Effector CD4-positive, alpha-beta T cell (primary cell): ENCODE results near the gene CFAP52.
"Not testable (repeated sequence)": the region's sequence is repeated elsewhere in the genome, so short reads cannot be mapped to it uniquely, and the experiment has no call there.

Source experiments
- DNase-seq: peaks from one replicate; pipeline ENCODE4 v3.0.0-alpha.2; 2020

The CFAP52 gene

DNA sequence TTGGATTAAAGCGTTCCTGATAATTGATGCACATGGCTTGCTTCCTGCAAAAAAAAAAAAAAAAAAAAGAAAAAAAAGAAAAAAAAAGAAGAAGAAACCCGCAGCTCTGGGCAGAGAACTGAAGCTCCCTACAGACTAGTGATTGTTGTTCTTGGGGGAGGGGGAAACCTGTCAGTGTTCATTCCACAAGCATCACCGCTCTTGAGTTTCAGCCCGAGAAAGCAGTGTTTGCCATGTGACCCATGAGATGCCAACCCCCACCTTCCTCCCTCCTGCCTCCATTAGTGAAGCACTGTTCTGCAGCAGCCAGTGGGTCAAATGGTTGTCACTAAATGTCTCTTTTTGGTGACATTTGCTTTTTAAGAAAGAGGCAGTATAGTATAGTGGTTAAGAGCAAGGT is 70.6 kb downstream of the CFAP52 start:
- no peak for DNase-seq

DNA sequence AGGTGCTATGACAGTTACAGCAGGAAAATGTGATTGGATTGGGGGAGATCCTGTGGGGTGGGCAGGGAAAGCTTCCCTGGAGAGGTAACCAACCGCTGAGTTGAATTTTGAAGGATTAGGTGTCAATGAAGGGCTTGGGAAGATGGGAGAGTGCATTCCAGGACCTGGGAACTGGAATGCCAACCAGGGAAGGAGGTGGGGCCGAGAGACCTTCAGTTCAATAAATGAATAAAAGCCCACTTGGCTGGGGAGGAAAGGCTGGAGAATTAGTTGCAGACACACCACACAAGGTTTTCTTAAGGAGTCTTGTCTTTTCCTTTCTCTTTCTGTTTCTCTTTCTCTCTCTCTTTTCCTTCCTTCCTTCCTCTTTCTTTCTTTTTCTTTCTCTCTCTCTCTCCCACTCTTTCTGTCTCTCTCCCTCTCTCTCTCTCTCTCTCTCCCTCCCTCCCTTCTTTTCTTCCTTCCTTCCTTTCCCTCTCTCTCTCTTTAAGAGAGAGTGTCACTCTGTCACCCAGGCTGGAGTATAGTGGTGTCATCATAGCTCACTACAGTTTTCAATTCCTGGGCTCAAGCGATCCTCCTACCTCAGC is 72.2 kb downstream of the CFAP52 start:
- no peak for DNase-seq

DNA sequence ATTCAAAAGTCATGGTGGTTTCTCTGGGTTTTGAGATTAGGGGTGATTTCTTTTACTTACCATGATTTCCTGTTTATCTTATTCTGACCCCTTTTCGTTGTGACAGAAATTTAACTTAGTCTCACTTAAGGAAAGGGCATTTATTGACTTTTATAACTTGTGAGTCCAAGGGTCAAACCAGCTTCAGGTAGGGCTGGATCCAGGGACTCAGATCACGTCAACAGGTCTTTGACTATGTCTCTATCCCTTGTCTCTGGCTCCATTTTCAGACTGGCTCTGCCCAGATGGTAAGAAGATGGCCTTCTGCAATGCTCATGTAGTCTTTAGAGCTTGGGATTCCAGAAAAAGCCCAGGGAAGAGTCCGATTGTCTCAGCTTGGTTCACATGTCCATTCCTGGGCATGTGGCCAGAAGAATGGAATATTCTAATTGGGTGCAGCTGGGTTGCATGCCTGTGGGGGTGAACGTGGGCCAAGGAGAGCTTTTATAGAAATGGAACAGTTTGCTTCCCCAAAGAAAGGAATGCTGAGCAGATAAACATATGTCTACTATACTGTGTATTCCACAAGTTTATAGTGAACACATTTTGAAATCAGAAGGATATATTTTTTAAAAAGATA is 82.3 kb downstream of the CFAP52 start:
- no peak for DNase-seq

GRCh38 chr17:9661027-9661426 is 84.6 kb downstream of the CFAP52 start:
- no peak for DNase-seq

DNA sequence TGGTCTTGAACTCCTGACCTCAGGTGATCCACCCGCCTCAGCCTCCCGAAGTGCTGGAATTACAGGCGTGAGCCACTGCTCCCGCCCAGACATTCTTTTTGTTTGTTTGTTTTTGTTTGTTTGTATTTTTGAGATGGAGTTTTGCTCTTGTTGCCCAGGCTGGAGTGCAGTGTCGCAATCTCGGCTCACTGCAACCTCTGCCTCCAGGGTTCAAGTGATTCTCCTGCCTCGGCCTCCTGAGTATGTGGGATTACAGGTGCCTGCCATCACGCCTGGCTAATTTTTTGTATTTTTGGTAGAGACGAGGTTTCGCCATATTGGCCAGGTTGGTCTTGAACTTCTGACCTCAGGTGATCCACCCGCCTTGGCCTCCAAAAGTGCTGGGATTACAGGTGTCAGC is 87.1 kb downstream of the CFAP52 start:
- DNase-seq: not testable (repeated sequence)

DNA sequence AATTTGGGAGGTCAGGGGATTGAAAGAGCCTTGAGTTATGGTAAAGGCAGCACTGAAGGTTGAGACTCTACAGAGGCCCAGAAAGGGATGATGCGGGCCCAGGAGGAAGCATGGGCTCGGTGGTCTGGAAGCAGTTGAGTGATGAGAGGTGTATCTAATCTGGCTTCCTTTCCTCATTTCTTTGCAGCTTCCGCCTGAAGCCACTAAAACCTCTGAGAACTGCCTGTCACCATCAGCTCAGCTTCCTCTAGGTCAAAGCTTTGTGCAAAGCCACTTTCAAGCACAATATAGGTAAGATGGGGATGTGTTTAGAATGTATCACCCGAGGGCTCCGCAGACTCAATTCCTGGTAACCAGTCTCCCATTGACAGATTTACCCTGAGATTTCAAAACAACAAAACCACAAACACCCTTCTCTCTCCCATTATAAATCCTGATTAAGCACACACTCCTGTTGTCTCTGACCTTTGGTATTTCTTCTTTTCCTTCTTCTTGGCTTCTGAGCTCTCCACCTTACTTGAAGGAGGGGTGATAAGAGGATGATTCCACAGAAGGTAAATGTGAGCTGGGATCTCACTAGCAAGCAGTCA is 90.1 kb downstream of the CFAP52 start:
- no peak for DNase-seq

DNA sequence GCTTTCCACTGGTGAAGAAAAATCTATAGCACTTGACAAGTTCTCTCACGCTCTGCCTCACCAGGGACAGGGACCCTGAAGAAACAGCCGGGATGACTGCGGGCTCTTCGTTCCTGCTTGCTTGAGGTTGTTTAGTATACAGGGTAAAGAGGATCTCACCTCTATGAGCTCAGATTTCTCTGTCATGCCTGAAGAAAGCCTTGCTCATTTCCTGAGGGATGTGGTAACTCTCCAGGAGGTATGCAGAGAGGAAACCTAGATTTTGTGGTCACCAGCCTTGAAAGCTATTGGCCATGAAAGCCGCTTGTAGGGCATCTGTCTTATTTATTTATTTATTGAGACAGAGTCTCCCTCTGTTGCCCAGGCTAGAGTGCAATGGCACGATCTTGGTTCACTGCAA is 92.1 kb downstream of the CFAP52 start:
- DNase-seq: no peak

DNA sequence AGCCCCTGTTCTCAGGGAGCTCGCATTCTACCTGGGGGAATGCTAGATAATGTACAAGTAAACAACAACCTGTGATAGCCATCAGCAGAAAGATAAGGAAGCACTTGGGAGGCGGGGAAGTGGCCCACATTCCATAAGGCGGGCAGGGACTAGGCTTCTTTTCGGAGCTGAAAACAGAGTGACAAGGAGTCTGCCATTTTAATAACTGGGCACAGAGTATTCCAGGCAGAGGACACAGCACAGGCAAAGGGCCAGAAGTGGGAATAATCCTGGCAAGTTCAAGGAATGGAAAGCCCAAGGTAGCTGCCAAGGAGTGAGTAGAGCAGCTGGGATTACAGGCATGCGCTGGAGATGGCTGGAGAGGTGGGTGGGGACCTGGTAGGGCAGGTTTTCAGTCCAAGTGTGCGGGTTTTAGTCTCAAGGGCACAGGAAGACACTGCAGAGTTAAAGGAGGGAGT is 93.1 kb downstream of the CFAP52 start:
- DNase-seq: no peak

DNA sequence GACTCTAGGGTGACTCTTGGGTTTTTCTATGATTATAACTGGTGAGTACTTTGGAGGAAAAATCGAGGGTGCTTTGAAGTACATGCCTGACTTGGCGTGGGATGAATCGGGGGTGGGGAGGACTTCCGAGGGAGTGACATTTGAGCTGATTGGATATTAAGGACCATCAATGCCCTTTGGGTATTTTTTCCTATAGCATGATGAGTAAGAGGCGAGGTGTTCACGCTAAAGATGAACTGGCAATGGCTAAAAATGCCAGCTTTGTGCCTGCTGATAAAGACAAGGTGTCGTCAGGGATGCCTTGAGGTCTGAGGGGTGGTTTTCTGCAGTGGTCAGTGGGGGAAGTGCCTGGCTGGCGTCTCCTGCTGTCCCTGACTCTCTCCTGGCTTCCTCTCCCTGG is 94.2 kb downstream of the CFAP52 start:
- DNase-seq: no peak

GRCh38 chr17:9671559-9671958 is 95.1 kb downstream of the CFAP52 start:
- no peak for DNase-seq

GRCh38 chr17:9672266-9672665 is 95.8 kb downstream of the CFAP52 start:
- no peak for DNase-seq

DNA sequence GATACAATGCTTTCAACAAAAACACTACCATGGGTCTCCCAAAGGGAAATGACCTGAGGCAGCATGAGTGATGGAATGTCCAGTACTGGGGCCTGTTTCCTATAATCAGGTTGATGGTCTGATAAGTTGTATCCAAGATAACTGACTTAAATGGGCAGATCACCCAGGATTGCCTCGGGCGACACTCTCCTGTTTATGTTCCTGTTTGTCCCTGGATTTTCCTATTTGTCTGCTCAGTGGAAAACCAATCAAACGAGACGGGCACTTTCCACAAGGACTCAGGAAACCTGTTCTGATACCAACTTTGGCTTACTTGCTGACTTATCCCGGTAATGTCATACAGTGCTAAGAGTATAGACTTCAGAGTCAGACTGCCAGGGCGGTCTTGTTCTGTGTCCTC is 96.2 kb downstream of the CFAP52 start:
- no peak for DNase-seq

GRCh38 chr17:9676084-9676483 is 99.6 kb downstream of the CFAP52 start:
- no peak for DNase-seq

DNA sequence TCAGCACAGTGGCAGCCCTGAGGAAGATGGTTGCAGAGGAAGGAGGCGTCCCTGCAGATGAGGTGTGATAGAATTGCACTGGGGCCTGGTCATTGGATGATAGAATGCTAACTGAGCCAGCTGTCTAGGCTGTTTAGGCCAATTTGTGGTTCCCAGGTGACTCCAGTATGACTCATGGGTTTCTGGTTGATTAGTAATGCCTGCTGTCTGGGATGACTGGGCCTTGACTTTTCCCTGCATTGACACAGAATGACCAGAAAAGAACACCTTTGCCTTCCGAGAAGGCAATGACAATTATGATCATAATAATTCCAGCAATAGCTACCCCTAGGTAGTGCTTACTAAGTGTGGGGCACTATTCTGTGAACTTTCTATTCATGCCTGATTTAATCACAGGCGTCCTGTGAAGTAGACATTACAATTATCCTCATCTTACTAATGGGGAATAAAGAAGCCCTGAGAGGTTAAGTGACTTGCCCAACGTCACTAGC is 100.4 kb downstream of the CFAP52 start:
- DNase-seq: no peak

DNA sequence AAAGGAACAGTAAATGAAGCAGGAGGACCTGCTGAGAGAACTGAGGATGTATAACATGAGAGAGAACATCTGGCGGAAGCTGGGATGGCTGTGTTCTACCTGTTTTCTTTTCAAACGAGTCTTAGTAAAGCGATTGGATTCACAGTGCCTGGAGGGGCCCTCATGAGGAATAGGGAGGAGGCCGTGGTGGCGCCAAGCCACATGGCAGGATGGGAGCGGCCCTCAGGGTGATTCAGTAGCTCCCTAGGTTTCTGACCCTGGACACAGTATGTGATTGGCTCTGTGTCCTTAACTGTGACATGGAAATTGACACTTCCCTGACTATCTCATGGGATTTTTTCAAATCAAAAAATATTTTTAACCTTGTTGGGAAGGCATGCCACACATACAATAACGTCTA is 101.0 kb downstream of the CFAP52 start:
- DNase-seq: no peak

DNA sequence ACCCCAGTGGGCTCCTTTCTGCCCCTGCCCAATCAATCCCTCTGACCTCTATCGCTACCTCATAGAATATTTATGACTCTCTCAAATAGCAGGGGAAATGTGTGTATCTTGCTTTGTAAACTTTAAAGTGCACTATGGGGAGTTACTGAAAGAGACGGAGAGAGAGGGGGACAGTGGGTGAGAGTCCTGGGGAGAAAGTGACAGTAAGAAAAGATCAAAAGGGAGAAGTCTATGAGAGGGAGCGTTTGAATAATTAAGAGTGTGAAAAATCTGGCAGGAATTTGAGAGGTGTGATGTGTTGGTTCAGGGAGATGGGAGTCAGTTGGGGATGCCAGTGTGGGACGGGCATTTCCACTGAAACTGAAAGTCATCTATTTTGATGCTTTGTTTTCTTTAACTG is 101.5 kb downstream of the CFAP52 start:
- no peak for DNase-seq

GRCh38 chr17:9684955-9685621 is 108.6 kb downstream of the CFAP52 start:
- DNase-seq: no peak
